Liver (tissue), 9 donors: ENCODE measurements around the gene WWC1. TPM values are rescaled to one million over a fixed set of nuclear protein-coding genes. Genes with fewer than 3 reads are reported as not detected.

Experiments
- DNase-seq: peaks from one replicate; pipeline ENCODE4 v3.0.0-alpha.2; 2017; ENCODE audit warnings: low spot score
- H3K27ac ChIP-seq, 2 donors: one replicate each; pipeline ENCODE4 v1.7.0; 2013; ENCODE audit warnings: inconsistent platforms in 2 of 2, low read length in 2 of 2, control low read depth in 1 of 2, low read depth in 1 of 2, mild to moderate bottlenecking in 1 of 2
- H3K27me3 ChIP-seq, 4 donors: one replicate each; pipeline versions ENCODE4 v1.6.1 to v1.7.0; 2013; ENCODE audit warnings: low read length in 3 of 4, inconsistent platforms in 1 of 4, mild to moderate bottlenecking in 1 of 4, moderate library complexity in 1 of 4; ENCODE audit not compliant: control insufficient read depth in 4 of 4, insufficient read depth in 4 of 4
- H3K36me3 ChIP-seq, 4 donors: one replicate each; pipeline versions ENCODE4 v1.6.1 to v1.7.0; 2013; ENCODE audit warnings: low read length in 3 of 4, mild to moderate bottlenecking in 3 of 4, low read depth in 1 of 4, moderate library complexity in 1 of 4; ENCODE audit not compliant: control insufficient read depth in 4 of 4, insufficient read depth in 3 of 4
- H3K4me1 ChIP-seq, 4 donors: one replicate each; pipeline versions ENCODE4 v1.6.1 to v1.7.0; 2013; ENCODE audit warnings: low read length in 3 of 4, mild to moderate bottlenecking in 3 of 4, moderate library complexity in 1 of 4; ENCODE audit not compliant: control insufficient read depth in 4 of 4, insufficient read depth in 4 of 4
- H3K4me3 ChIP-seq, 3 donors: one replicate each; pipeline versions ENCODE4 v1.6.1 to v1.7.0; 2013; ENCODE audit warnings: low read length in 3 of 3, control low read depth in 1 of 3, low read depth in 1 of 3, mild to moderate bottlenecking in 1 of 3
- H3K9ac ChIP-seq, 2 donors: one replicate each; pipeline ENCODE4 v1.7.0; 2013; ENCODE audit warnings: low read length in 2 of 2, mild to moderate bottlenecking in 2 of 2, moderate library complexity in 2 of 2, control low read depth in 1 of 2, low read depth in 1 of 2
- H3K9me3 ChIP-seq, 4 donors: one replicate each; pipeline versions ENCODE4 v1.6.1 to v1.7.0; 2013; ENCODE audit warnings: low read length in 3 of 4; ENCODE audit not compliant: control insufficient read depth in 4 of 4
- EGR1 ChIP-seq, 2 donors: IDR thresholded peaks; 2 replicates each; pipeline ENCODE4 v1.6.1; 2016 to 2018; ENCODE audit warnings: antibody characterized with exemption in 2 of 2, low read depth in 2 of 2
- FOXA1 ChIP-seq: IDR thresholded peaks from 2 replicates; pipeline ENCODE4 v1.6.1; 2016; ENCODE audit warnings: antibody characterized with exemption
- FOXA2 ChIP-seq: IDR thresholded peaks from 2 replicates; pipeline ENCODE4 v1.6.1; 2016; ENCODE audit warnings: antibody characterized with exemption
- GABPA ChIP-seq, 2 donors: IDR thresholded peaks in 1 of 2; conservative IDR thresholded peaks in 1 of 2; 2 replicates each; pipeline ENCODE4 v1.6.1; 2016; ENCODE audit warnings: antibody characterized with exemption in 2 of 2, mild to moderate bottlenecking in 1 of 2, moderate library complexity in 1 of 2
- HNF4A ChIP-seq, 2 donors: conservative IDR thresholded peaks; 2 replicates each; pipeline ENCODE4 v1.6.1; 2016; ENCODE audit warnings: antibody characterized with exemption in 2 of 2, mild to moderate bottlenecking in 2 of 2
- HNF4G ChIP-seq: IDR thresholded peaks from 2 replicates; pipeline ENCODE4 v1.6.1; 2016; ENCODE audit warnings: antibody characterized with exemption
- JUND ChIP-seq, 2 donors: IDR thresholded peaks; 2 replicates each; pipeline ENCODE4 v1.6.1; 2016; ENCODE audit warnings: antibody characterized with exemption in 2 of 2
- NR2F2 ChIP-seq: IDR thresholded peaks from 2 replicates; pipeline ENCODE4 v1.6.1; 2016; ENCODE audit warnings: antibody characterized with exemption
- RAD21 ChIP-seq, 2 donors: IDR thresholded peaks; 2 replicates each; pipeline ENCODE4 v1.6.1; 2016; ENCODE audit warnings: antibody characterized with exemption in 2 of 2, mild to moderate bottlenecking in 2 of 2
- RXRA ChIP-seq, 2 donors: IDR thresholded peaks; 2 replicates each; pipeline ENCODE4 v1.6.1; 2017 to 2018; ENCODE audit warnings: antibody characterized with exemption in 2 of 2, mild to moderate bottlenecking in 1 of 2
- TAF1 ChIP-seq: conservative IDR thresholded peaks from 2 replicates; pipeline ENCODE4 v1.6.1; 2016; ENCODE audit warnings: antibody characterized with exemption, mild to moderate bottlenecking
- YY1 ChIP-seq: IDR thresholded peaks from 2 replicates; pipeline ENCODE4 v1.6.1; 2016; ENCODE audit warnings: antibody characterized with exemption, mild to moderate bottlenecking
- WGBS: extraction: QIAGEN DNeasy Blood & Tissue Kit; methylation state at CpG from one replicate; pipeline ENCODE4 v1.1.7; 2013; 5-methylcytosine and 5-hydroxymethylcytosine counted together
- polyA plus RNA-seq, 2 donors: library from polyadenylated mRNA; stranded (reverse) in 1 of 2; unstranded in 1 of 2; fragments of 200-250 nt in 1 of 2; fragments of >200 nt in 1 of 2; fragmentation: Nextera tagmentation in 1 of 2; extraction: Ambion mirVana in 1 of 2; gene quantifications; one replicate each; pipeline versions ENCODE4 v1.2.1 to v1.2.3, GENCODE V29; 2013 to 2015
- total RNA-seq, 2 donors: library from RNA; depleted of rRNA; stranded (reverse); fragments of >200 nt; gene quantifications; one replicate each; pipeline ENCODE4 v1.2.3, GENCODE V29; 2014
- TF ChIP-seq, protein P1 (sequence below): IDR thresholded peaks from 2 replicates; pipeline ENCODE4 v1.6.1; 2016; ENCODE audit warnings: antibody characterized with exemption, mild to moderate bottlenecking
- TF ChIP-seq, protein P2 (sequence below): fragments of 150-350 bp; IDR thresholded peaks from 2 replicates; pipeline ENCODE4 v1.5.1; 2017; ENCODE audit warnings: improper control_type of control experiment, low read depth, low read length; ENCODE audit not compliant: missing input control
- TF ChIP-seq, protein P3 (sequence below): IDR thresholded peaks from 2 replicates; pipeline ENCODE4 v1.6.1; 2016; ENCODE audit warnings: antibody characterized with exemption
- TF ChIP-seq, protein P4 (sequence below): IDR thresholded peaks from 2 replicates; pipeline ENCODE4 v1.6.1; 2016; ENCODE audit warnings: antibody characterized with exemption
- TF ChIP-seq, protein P5 (sequence below): IDR thresholded peaks from 2 replicates; pipeline ENCODE4 v1.6.1; 2016; ENCODE audit warnings: antibody characterized with exemption
- donor health status: healthy.
- donor health status: healthy.
- donor health status: healthy.
- donor health status: healthy.
- donor health status: healthy.

WWC1 gene
- total and polyA plus RNA-seq, 4 donors, result 5.9 to 25.1 (median 14.8) TPM

DNA sequence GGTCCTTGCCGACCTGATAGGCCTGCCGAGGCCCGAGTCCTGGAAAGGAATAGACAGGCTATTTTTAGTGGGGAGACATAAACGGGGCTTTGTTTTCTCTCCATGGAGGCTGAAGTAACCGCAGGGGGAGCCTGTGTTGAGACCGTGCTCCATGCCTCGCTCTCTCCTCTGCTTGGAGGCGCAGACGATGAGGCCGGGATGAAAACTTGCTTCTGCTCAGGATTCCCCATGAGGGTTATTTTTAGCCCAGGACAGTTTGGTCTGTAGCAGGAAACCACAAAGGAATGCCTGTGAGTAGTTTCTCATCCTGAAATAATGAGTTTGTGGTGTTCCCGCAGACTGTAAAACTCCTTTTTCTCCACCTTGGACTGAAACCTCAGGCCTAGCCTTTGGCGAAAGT lies 112.9 kb downstream of the WWC1 start:
- 78% methylated on average over 12 of the region's 12 CpGs for WGBS
- Histone ChIP-seq H3K27me3 (no peaks in the 10 kb centered on the region), H3K9ac (no peak overlapping the region), H3K4me1 (no peaks in the 10 kb centered on the region), H3K36me3 (peaks cover 5 to 48% (median 23%) of the 10 kb centered on the region in 4 donors), H3K4me3 (no peak overlapping the region), H3K9me3 (no peaks in the 10 kb centered on the region), H3K27ac (no peak overlapping the region)
- no peak for TF ChIP-seq FOXA2
- TF ChIP-seq, protein P1, sequence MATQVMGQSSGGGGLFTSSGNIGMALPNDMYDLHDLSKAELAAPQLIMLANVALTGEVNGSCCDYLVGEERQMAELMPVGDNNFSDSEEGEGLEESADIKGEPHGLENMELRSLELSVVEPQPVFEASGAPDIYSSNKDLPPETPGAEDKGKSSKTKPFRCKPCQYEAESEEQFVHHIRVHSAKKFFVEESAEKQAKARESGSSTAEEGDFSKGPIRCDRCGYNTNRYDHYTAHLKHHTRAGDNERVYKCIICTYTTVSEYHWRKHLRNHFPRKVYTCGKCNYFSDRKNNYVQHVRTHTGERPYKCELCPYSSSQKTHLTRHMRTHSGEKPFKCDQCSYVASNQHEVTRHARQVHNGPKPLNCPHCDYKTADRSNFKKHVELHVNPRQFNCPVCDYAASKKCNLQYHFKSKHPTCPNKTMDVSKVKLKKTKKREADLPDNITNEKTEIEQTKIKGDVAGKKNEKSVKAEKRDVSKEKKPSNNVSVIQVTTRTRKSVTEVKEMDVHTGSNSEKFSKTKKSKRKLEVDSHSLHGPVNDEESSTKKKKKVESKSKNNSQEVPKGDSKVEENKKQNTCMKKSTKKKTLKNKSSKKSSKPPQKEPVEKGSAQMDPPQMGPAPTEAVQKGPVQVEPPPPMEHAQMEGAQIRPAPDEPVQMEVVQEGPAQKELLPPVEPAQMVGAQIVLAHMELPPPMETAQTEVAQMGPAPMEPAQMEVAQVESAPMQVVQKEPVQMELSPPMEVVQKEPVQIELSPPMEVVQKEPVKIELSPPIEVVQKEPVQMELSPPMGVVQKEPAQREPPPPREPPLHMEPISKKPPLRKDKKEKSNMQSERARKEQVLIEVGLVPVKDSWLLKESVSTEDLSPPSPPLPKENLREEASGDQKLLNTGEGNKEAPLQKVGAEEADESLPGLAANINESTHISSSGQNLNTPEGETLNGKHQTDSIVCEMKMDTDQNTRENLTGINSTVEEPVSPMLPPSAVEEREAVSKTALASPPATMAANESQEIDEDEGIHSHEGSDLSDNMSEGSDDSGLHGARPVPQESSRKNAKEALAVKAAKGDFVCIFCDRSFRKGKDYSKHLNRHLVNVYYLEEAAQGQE, result no peak
- TF ChIP-seq, protein P2, sequence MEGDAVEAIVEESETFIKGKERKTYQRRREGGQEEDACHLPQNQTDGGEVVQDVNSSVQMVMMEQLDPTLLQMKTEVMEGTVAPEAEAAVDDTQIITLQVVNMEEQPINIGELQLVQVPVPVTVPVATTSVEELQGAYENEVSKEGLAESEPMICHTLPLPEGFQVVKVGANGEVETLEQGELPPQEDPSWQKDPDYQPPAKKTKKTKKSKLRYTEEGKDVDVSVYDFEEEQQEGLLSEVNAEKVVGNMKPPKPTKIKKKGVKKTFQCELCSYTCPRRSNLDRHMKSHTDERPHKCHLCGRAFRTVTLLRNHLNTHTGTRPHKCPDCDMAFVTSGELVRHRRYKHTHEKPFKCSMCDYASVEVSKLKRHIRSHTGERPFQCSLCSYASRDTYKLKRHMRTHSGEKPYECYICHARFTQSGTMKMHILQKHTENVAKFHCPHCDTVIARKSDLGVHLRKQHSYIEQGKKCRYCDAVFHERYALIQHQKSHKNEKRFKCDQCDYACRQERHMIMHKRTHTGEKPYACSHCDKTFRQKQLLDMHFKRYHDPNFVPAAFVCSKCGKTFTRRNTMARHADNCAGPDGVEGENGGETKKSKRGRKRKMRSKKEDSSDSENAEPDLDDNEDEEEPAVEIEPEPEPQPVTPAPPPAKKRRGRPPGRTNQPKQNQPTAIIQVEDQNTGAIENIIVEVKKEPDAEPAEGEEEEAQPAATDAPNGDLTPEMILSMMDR, result no peak
- TF ChIP-seq, protein P3, sequence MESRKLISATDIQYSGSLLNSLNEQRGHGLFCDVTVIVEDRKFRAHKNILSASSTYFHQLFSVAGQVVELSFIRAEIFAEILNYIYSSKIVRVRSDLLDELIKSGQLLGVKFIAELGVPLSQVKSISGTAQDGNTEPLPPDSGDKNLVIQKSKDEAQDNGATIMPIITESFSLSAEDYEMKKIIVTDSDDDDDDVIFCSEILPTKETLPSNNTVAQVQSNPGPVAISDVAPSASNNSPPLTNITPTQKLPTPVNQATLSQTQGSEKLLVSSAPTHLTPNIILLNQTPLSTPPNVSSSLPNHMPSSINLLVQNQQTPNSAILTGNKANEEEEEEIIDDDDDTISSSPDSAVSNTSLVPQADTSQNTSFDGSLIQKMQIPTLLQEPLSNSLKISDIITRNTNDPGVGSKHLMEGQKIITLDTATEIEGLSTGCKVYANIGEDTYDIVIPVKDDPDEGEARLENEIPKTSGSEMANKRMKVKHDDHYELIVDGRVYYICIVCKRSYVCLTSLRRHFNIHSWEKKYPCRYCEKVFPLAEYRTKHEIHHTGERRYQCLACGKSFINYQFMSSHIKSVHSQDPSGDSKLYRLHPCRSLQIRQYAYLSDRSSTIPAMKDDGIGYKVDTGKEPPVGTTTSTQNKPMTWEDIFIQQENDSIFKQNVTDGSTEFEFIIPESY, result no peak
- TF ChIP-seq EGR1 (IDR thresholded peaks at IDR 0.05; ENCODE audit: low read depth in 2 of 2), result no peak
- no peak for TF ChIP-seq NR2F2
- TF ChIP-seq, protein P4, sequence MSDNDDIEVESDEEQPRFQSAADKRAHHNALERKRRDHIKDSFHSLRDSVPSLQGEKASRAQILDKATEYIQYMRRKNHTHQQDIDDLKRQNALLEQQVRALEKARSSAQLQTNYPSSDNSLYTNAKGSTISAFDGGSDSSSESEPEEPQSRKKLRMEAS, result no peak
- no peak for TF ChIP-seq RAD21 (IDR thresholded peaks at IDR 0.05)
- TF ChIP-seq YY1, result no peak
- no peak for TF ChIP-seq HNF4G
- no peak for TF ChIP-seq TAF1
- TF ChIP-seq, protein P5, sequence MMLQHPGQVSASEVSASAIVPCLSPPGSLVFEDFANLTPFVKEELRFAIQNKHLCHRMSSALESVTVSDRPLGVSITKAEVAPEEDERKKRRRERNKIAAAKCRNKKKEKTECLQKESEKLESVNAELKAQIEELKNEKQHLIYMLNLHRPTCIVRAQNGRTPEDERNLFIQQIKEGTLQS, result no peak
- no peak for TF ChIP-seq RXRA (IDR thresholded peaks at IDR 0.05)
- no peak for TF ChIP-seq GABPA (IDR thresholded peaks at IDR 0.05 in 1 of 2, conservative IDR thresholded peaks at IDR 0.05 in 1 of 2)
- TF ChIP-seq HNF4A (conservative IDR thresholded peaks at IDR 0.05), result no peak
- no peak for DNase-seq

DNA sequence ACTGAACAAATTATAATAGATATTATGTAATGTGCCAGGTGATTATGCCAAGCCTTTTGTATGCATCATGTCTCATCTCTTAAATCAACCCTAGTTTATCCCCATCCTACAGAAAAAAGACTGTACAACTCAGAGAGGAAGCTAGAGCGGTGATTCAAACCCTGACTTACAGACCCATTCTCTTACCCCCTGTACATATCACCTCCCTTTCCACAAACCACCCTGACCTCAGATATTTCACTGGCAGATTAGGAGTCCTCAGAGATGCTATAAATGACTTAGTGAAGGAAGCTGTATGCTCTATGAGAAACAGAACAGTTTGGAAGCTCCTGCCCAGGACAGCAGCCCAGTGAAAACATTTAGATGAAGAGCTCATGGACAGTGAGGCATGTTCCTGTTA lies 115.8 kb downstream of the WWC1 start:
- TF ChIP-seq JUND (IDR thresholded peaks at IDR 0.05), result no peak
- TF ChIP-seq RAD21 (IDR thresholded peaks at IDR 0.05), result no peak
- TF ChIP-seq, protein P4, result no peak
- TF ChIP-seq YY1, result no peak
- TF ChIP-seq TAF1, result no peak
- TF ChIP-seq FOXA1, result no peak
- Histone ChIP-seq H3K4me1 (no peaks in the 10 kb centered on the region), H3K36me3 (peaks cover 3 to 52% (median 34%) of the 10 kb centered on the region in 4 donors), H3K27ac (no peak overlapping the region), H3K9ac (no peak overlapping the region), H3K9me3 (no peaks in the 10 kb centered on the region), H3K4me3 (no peak overlapping the region), H3K27me3 (no peaks in the 10 kb centered on the region)
- 96% methylated on average over 1 of the region's 1 CpG for WGBS
- DNase-seq, result no peak
